Trophoblast cell (in vitro differentiated cells and primary cell): ENCODE measurements around the gene CACNA1C.

Source experiments
- DNase-seq, 2 donors: peaks; one replicate each; pipeline ENCODE4 v3.0.0-alpha.2; 2016
- H2AFZ ChIP-seq: 2 replicates; pipeline ENCODE4 v1.6.1; 2013; ENCODE audit warnings: low read length, moderate library complexity, mild to moderate bottlenecking; ENCODE audit not compliant: insufficient read depth, poor library complexity
- H2AK5ac ChIP-seq: 2 replicates; pipeline ENCODE4 v1.6.1; 2013; ENCODE audit warnings: mild to moderate bottlenecking, low read length
- H2BK120ac ChIP-seq: 2 replicates; pipeline ENCODE4 v1.6.1; 2013; ENCODE audit warnings: low read length, mild to moderate bottlenecking, moderate library complexity; ENCODE audit not compliant: insufficient read depth, poor library complexity
- H2BK12ac ChIP-seq: 2 replicates; pipeline ENCODE4 v1.6.1; 2013; ENCODE audit warnings: mild to moderate bottlenecking, low read length, moderate library complexity
- H2BK5ac ChIP-seq: 2 replicates; pipeline ENCODE4 v1.6.1; 2013; ENCODE audit warnings: low read length, low read depth, moderate library complexity, mild to moderate bottlenecking; ENCODE audit not compliant: poor library complexity
- H3K14ac ChIP-seq: 2 replicates; pipeline ENCODE4 v1.6.1; 2013; ENCODE audit warnings: mild to moderate bottlenecking, low read length
- H3K18ac ChIP-seq: 2 replicates; pipeline ENCODE4 v1.6.1; 2013; ENCODE audit warnings: mild to moderate bottlenecking, low read length
- H3K23ac ChIP-seq: 2 replicates; pipeline ENCODE4 v1.6.1; 2013; ENCODE audit warnings: low read length
- H3K27ac ChIP-seq: 2 replicates; pipeline ENCODE4 v1.5.1; 2013; ENCODE audit warnings: low read depth, mild to moderate bottlenecking, inconsistent platforms, low read length, moderate library complexity
- H3K27me3 ChIP-seq: 2 replicates; pipeline ENCODE4 v1.6.1; 2013; ENCODE audit warnings: inconsistent platforms, mild to moderate bottlenecking, low read length, moderate library complexity; ENCODE audit not compliant: insufficient read depth
- H3K36me3 ChIP-seq, 2 experiments: 1 replicate in 1 of 2; 2 replicates in 1 of 2; pipeline ENCODE4 v1.6.1; 2013; ENCODE audit warnings: low read length in 2 of 2, mild to moderate bottlenecking in 2 of 2, moderate library complexity in 1 of 2; ENCODE audit not compliant: insufficient read depth in 2 of 2, control insufficient read depth in 1 of 2
- H3K4ac ChIP-seq: 2 replicates; pipeline ENCODE4 v1.6.1; 2013; ENCODE audit warnings: low read depth, mild to moderate bottlenecking, low read length, moderate library complexity
- H3K4me1 ChIP-seq, 2 experiments: 1 replicate in 1 of 2; 2 replicates in 1 of 2; pipeline ENCODE4 v1.6.1; 2013; ENCODE audit warnings: low read length in 2 of 2, mild to moderate bottlenecking in 2 of 2, moderate library complexity in 1 of 2; ENCODE audit not compliant: insufficient read depth in 2 of 2, control insufficient read depth in 1 of 2
- H3K4me2 ChIP-seq: 2 replicates; pipeline ENCODE4 v1.6.1; 2013; ENCODE audit warnings: inconsistent platforms, mild to moderate bottlenecking, low read length, moderate library complexity
- H3K4me3 ChIP-seq: 2 replicates; pipeline ENCODE4 v1.5.1; 2013; ENCODE audit warnings: mild to moderate bottlenecking, low read depth, low read length, inconsistent platforms
- H3K79me1 ChIP-seq: one replicate; pipeline ENCODE4 v1.6.1; 2013; ENCODE audit warnings: low read length
- H3K79me2 ChIP-seq: 2 replicates; pipeline ENCODE4 v1.6.1; 2013; ENCODE audit warnings: low read length, mild to moderate bottlenecking; ENCODE audit not compliant: control insufficient read depth, insufficient read depth, poor library complexity
- H3K9ac ChIP-seq: 2 replicates; pipeline ENCODE4 v1.6.1; 2013; ENCODE audit warnings: mild to moderate bottlenecking, low read length
- H3K9me3 ChIP-seq: 2 replicates; pipeline ENCODE4 v1.6.1; 2013; ENCODE audit warnings: low read depth, mild to moderate bottlenecking, control low read depth, inconsistent platforms, low read length; ENCODE audit not compliant: insufficient read depth
- H4K12ac ChIP-seq: 2 replicates; pipeline ENCODE4 v1.6.1; 2013; ENCODE audit warnings: low read depth, mild to moderate bottlenecking, low read length, moderate library complexity
- H4K8ac ChIP-seq: 2 replicates; pipeline ENCODE4 v1.6.1; 2013; ENCODE audit warnings: low read depth, mild to moderate bottlenecking, low read length, moderate library complexity
- H4K91ac ChIP-seq: one replicate; pipeline ENCODE4 v1.6.1; 2013; ENCODE audit warnings: low read depth, mild to moderate bottlenecking, low read length, moderate library complexity
- WGBS: extraction: QIAGEN DNeasy Blood & Tissue Kit; methylation state at CpG from one replicate; pipeline ENCODE4 v1.1.7; 2013; ENCODE audit warnings: missing lambda C conversion rate; ENCODE audit not compliant: insufficient read length, insufficient coverage; ENCODE audit errors: extremely low coverage; 5-methylcytosine and 5-hydroxymethylcytosine counted together

Gene CACNA1C

GRCh38 chr12:2095878-2096277, 43.1 kb downstream of the CACNA1C start:
- Histone ChIP-seq H2AK5ac (no peak overlapping the region), H3K4me2 (no peak overlapping the region), H4K12ac (no peak overlapping the region), H3K9me3 (peaks cover 3% of the 10 kb centered on the region), H3K79me1 (no peaks in the 10 kb centered on the region), H4K8ac (no peak overlapping the region), H3K18ac (no peak overlapping the region), H3K27me3 (no peaks in the 10 kb centered on the region), H3K14ac (no peak overlapping the region), H3K4me1 (peaks cover 2 to 4% of the 10 kb centered on the region in 2 experiments), H4K91ac (no peak overlapping the region), H3K23ac (no peak overlapping the region), H3K4me3 (no peak overlapping the region), H2BK5ac (no peak overlapping the region), H3K9ac (no peak overlapping the region), H2BK120ac (no peak overlapping the region), H3K79me2 (peaks cover 2% of the 10 kb centered on the region), H2BK12ac (no peak overlapping the region), H3K36me3 (no peaks in the 10 kb centered on the region), H3K4ac (no peak overlapping the region), H3K27ac (no peak overlapping the region), H2AFZ (no peak overlapping the region)
- DNase-seq: no peak
- WGBS: no CpG with 5 or more reads among the region's 5 CpGs

DNA sequence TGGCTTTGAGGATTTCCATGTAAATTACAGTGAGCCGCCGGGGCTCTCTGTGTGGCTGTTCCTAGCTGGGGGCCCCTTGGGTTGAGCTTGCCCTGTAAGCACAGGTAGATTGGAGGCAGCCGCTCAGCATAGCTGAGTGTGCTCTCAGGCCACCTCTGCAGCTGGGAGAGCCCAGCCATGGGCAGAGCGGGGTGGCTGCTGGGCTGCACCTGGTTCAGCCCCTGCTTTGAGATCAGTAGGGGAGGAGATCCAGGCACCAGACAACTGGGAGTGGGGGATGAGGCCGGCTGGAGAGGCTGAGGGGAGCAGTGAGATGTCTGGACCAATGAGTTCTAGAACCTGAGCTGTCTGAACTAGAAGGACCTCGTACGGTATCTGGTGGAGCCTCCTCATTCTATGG, 44.8 kb downstream of the CACNA1C start:
- H4K91ac ChIP-seq: no peak overlapping the region
- no peak overlapping the region for H2AK5ac ChIP-seq
- H3K27ac ChIP-seq: no peak overlapping the region
- H2BK12ac ChIP-seq: no peak overlapping the region
- no peak overlapping the region for H3K18ac ChIP-seq
- H3K79me2 ChIP-seq: peaks cover 2% of the 10 kb centered on the region
- H3K27me3 ChIP-seq: no peaks in the 10 kb centered on the region
- no peak overlapping the region for H4K8ac ChIP-seq
- H3K4me2 ChIP-seq: no peak overlapping the region
- H3K9me3 ChIP-seq: peaks cover 2% of the 10 kb centered on the region
- no peak overlapping the region for H3K14ac ChIP-seq
- no peak overlapping the region for H2BK5ac ChIP-seq
- no peak overlapping the region for H2BK120ac ChIP-seq
- no CpG with 5 or more reads among the region's 7 CpGs for WGBS
- H3K4me1 ChIP-seq: peaks cover 2 to 4% of the 10 kb centered on the region in 2 experiments
- H3K4ac ChIP-seq: no peak overlapping the region
- no peak overlapping the region for H3K4me3 ChIP-seq
- H3K9ac ChIP-seq: no peak overlapping the region
- H2AFZ ChIP-seq: no peak overlapping the region
- no peaks in the 10 kb centered on the region for H3K79me1 ChIP-seq
- no peaks in the 10 kb centered on the region for H3K36me3 ChIP-seq
- no peak overlapping the region for H4K12ac ChIP-seq
- no peak overlapping the region for H3K23ac ChIP-seq
- no peak for DNase-seq

DNA sequence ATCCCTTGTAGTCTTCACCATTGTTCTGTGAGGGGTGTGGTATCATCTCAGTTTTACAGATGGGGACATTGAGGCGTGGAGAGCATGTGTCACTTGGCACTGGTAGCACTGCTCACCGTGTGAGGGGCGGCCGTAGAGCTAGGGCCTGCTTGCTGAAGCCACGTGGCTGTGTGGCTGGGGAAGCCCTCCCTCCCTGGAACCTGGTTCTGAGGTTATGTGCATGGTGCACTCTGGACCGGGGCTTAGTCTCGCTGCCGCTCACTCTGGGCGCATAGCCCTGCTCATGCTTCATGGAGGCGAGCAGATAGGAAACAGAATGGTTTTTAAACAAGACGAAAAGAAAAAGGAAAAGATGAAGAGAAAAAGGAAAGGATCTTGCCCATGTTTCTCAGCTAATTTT, 46.1 kb downstream of the CACNA1C start:
- no peak overlapping the region for H3K4me3 ChIP-seq
- H3K23ac ChIP-seq: no peak overlapping the region
- no peak overlapping the region for H3K4ac ChIP-seq
- no peaks in the 10 kb centered on the region for H3K27me3 ChIP-seq
- H3K4me1 ChIP-seq: peaks cover 2 to 4% of the 10 kb centered on the region in 2 experiments
- H3K14ac ChIP-seq: no peak overlapping the region
- H3K18ac ChIP-seq: no peak overlapping the region
- no peaks in the 10 kb centered on the region for H3K79me1 ChIP-seq
- H3K27ac ChIP-seq: no peak overlapping the region
- no peak overlapping the region for H2AFZ ChIP-seq
- no CpG with 5 or more reads among the region's 11 CpGs for WGBS
- no peak overlapping the region for H3K9ac ChIP-seq
- no peak overlapping the region for H2AK5ac ChIP-seq
- peaks cover 2% of the 10 kb centered on the region for H3K9me3 ChIP-seq
- no peak overlapping the region for H4K8ac ChIP-seq
- no peak overlapping the region for H4K12ac ChIP-seq
- no peak overlapping the region for H4K91ac ChIP-seq
- no peak overlapping the region for H2BK12ac ChIP-seq
- H3K79me2 ChIP-seq: peaks cover 2% of the 10 kb centered on the region
- no peak overlapping the region for H2BK120ac ChIP-seq
- no peak overlapping the region for H2BK5ac ChIP-seq
- no peak overlapping the region for H3K4me2 ChIP-seq
- H3K36me3 ChIP-seq: no peaks in the 10 kb centered on the region
- DNase-seq: no peak

DNA sequence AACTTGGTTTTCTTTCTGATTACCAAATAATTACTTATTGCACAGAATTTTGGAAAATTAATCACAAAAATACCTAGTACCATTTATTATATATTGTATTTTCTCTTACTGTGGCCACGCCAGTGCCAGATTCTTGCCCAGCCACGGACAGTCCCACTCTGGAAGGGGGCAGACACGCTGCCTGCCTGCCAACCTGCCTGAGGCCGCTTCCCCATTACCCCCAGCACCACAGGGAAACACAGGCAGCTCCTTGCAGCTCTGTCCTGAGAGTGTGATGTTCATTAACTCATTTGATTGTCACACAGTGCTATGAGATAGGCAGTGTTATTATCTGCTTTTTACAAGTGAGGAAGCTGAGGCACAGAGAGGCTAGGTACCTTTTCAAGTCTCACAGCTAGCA, 46.8 kb downstream of the CACNA1C start:
- Histone ChIP-seq H3K79me1 (no peaks in the 10 kb centered on the region), H3K9ac (no peak overlapping the region), H3K23ac (no peak overlapping the region), H3K79me2 (peaks cover 2% of the 10 kb centered on the region), H2BK5ac (no peak overlapping the region), H2BK12ac (no peak overlapping the region), H4K8ac (no peak overlapping the region), H3K9me3 (peaks cover 2% of the 10 kb centered on the region), H3K4me2 (no peak overlapping the region), H2BK120ac (no peak overlapping the region), H3K4me1 (peaks cover 2 to 4% of the 10 kb centered on the region in 2 experiments), H3K36me3 (no peaks in the 10 kb centered on the region), H3K4ac (no peak overlapping the region), H3K4me3 (no peak overlapping the region), H3K27me3 (no peaks in the 10 kb centered on the region), H3K27ac (no peak overlapping the region), H3K18ac (no peak overlapping the region), H2AK5ac (no peak overlapping the region), H4K12ac (no peak overlapping the region), H3K14ac (no peak overlapping the region), H2AFZ (no peak overlapping the region), H4K91ac (no peak overlapping the region)
- WGBS: no CpG with 5 or more reads among the region's 4 CpGs
- no peak for DNase-seq
